NOMO-1 treated with DMSO at 0.1 percent for 48 hours (cell line): ENCODE measurements around the gene DSCAM.
A peak's percentile ranks its signal among the peaks of the same experiment; 100 is the strongest.

Experiments
- DNase-seq: peaks from one replicate; lab custom pipeline; 2025; ENCODE audit not compliant: unreplicated experiment; lab: John Stamatoyannopoulos, UW

Gene DSCAM

GRCh38 chr21:40839521-40839920 is 7.4 kb downstream of the DSCAM start:
- DNase-seq: peak; percentile 66

- peak; percentile 9 for DNase-seq
These were observed 9.5 kb downstream of the DSCAM start for GRCh38 chr21:40837456-40837855.

- peak; percentile 80 for DNase-seq
These were observed 11.7 kb downstream of the DSCAM start for GRCh38 chr21:40835184-40835694.

GRCh38 chr21:40833184-40833583 is 13.8 kb downstream of the DSCAM start:
- no peak for DNase-seq

GRCh38 chr21:40832316-40832715 is 14.6 kb downstream of the DSCAM start:
- DNase-seq: peak; percentile 81

- DNase-seq: no peak
These were observed 16.1 kb downstream of the DSCAM start for GRCh38 chr21:40830836-40831235.

- DNase-seq: no peak
These were observed 17.2 kb downstream of the DSCAM start for GRCh38 chr21:40829791-40830190.

GRCh38 chr21:40829308-40829707 is 17.6 kb downstream of the DSCAM start:
- DNase-seq: no peak

GRCh38 chr21:40827509-40827908 is 19.4 kb downstream of the DSCAM start:
- no peak for DNase-seq

GRCh38 chr21:40819071-40819900 is 27.7 kb downstream of the DSCAM start:
- DNase-seq: no peak

- DNase-seq: no peak
These were observed 33.0 kb downstream of the DSCAM start for GRCh38 chr21:40813918-40814317.

- no peak for DNase-seq
These were observed 37.2 kb downstream of the DSCAM start for GRCh38 chr21:40809673-40810197.

- DNase-seq: no peak
These were observed 43.9 kb downstream of the DSCAM start for GRCh38 chr21:40803101-40803500.

GRCh38 chr21:40800126-40800525 is 46.8 kb downstream of the DSCAM start:
- no peak for DNase-seq

GRCh38 chr21:40797891-40798290 is 49.1 kb downstream of the DSCAM start:
- no peak for DNase-seq

GRCh38 chr21:40797410-40797809 is 49.5 kb downstream of the DSCAM start:
- no peak for DNase-seq

- DNase-seq: no peak
These were observed 50.5 kb downstream of the DSCAM start for GRCh38 chr21:40796464-40796863.

GRCh38 chr21:40795313-40795712 is 51.6 kb downstream of the DSCAM start:
- DNase-seq: no peak

- DNase-seq: no peak
These were observed 54.1 kb downstream of the DSCAM start for GRCh38 chr21:40792691-40793456.

- DNase-seq: no peak
These were observed 58.3 kb downstream of the DSCAM start for GRCh38 chr21:40788635-40789034.

- DNase-seq: no peak
These were observed 63.6 kb downstream of the DSCAM start for GRCh38 chr21:40783404-40783803.
